Spinal cord (tissue), 10 donors: Measurements from ENCODE around the gene CACNA2D2. TPM values are rescaled to one million over a fixed set of nuclear protein-coding genes. Genes with fewer than 3 reads are reported as not detected.

Experiments used
- DNase-seq, 6 donors: peaks; one replicate each; pipeline versions ENCODE4 v3.0.0 to v3.0.0-alpha.2; 2013 to 2015; ENCODE audit warnings: low spot score in 6 of 6, low read depth in 4 of 6
- H3K27ac ChIP-seq: one replicate; pipeline ENCODE4 v1.5.1; 2013; ENCODE audit warnings: low read depth, low read length, control low read depth
- H3K27me3 ChIP-seq: one replicate; pipeline ENCODE4 v1.6.1; 2013; ENCODE audit warnings: low read length; ENCODE audit not compliant: control insufficient read depth, insufficient read depth
- H3K36me3 ChIP-seq: one replicate; pipeline ENCODE4 v1.6.1; 2013; ENCODE audit warnings: low read length; ENCODE audit not compliant: control insufficient read depth, insufficient read depth
- H3K4me1 ChIP-seq: one replicate; pipeline ENCODE4 v1.6.1; 2013; ENCODE audit warnings: low read length; ENCODE audit not compliant: control insufficient read depth, insufficient read depth
- H3K4me3 ChIP-seq: one replicate; pipeline ENCODE4 v1.5.1; 2013; ENCODE audit warnings: low read depth, low read length, control low read depth
- H3K9me3 ChIP-seq: one replicate; pipeline ENCODE4 v1.6.1; 2013; ENCODE audit warnings: low read length; ENCODE audit not compliant: control insufficient read depth, insufficient read depth
- WGBS: methylation state at CpG from one replicate; pipeline ENCODE4 v1.1.5; 2013; ENCODE audit warnings: missing lambda C conversion rate; ENCODE audit not compliant: insufficient coverage; 5-methylcytosine and 5-hydroxymethylcytosine counted together
- polyA plus RNA-seq, 2 donors: library from polyadenylated mRNA; unstranded; fragments of 120-200 nt; gene quantifications; one replicate each; pipeline ENCODE4 v1.2.1, GENCODE V29; 2013; ENCODE audit not compliant: insufficient read length in 2 of 2
- total RNA-seq, 2 donors: library from RNA; depleted of rRNA in 1 of 2; stranded (reverse); fragments of 120-200 nt in 1 of 2; fragments of >200 nt in 1 of 2; gene quantifications; one replicate each; pipeline versions ENCODE4 v1.2.3 to v1.2.4, GENCODE V29; 2013 to 2014
- donor health status: healthy.

Gene CACNA2D2
- total and polyA plus RNA-seq, 4 donors, result 11.6 to 59.2 (median 38.3) TPM

GRCh38 chr3:50371133-50371685, 132.2 kb downstream of the CACNA2D2 start:
- Histone ChIP-seq H3K27ac (no peak overlapping the region), H3K4me3 (no peak overlapping the region)
- 78% methylated on average over 3 of the region's 3 CpGs for WGBS

GRCh38 chr3:50370594-50370993, 132.8 kb downstream of the CACNA2D2 start:
- 53% methylated on average over 4 of the region's 14 CpGs for WGBS
- no peak overlapping the region for H3K27ac ChIP-seq

More at GRCh38 chr3:50371133-50371685, 132.2 kb downstream of the CACNA2D2 start:
- H3K9me3 ChIP-seq, result no peaks in the 10 kb centered on the region
- H3K4me1 ChIP-seq, result peaks cover 21% of the 10 kb centered on the region
- H3K36me3 ChIP-seq, result peaks cover 56% of the 10 kb centered on the region
- no peak for DNase-seq
- no peaks in the 10 kb centered on the region for H3K27me3 ChIP-seq

GRCh38 chr3:50369012-50369670, 134.3 kb downstream of the CACNA2D2 start:
- peaks cover 53% of the 10 kb centered on the region for H3K36me3 ChIP-seq
- DNase-seq, result no peak
- H3K27ac ChIP-seq, result no peak overlapping the region
- WGBS, result 77% methylated on average over 9 of the region's 9 CpGs
- peaks cover 37% of the 10 kb centered on the region for H3K4me1 ChIP-seq
- no peaks in the 10 kb centered on the region for H3K27me3 ChIP-seq
- H3K4me3 ChIP-seq, result no peak overlapping the region
- H3K9me3 ChIP-seq, result no peaks in the 10 kb centered on the region

More at GRCh38 chr3:50370594-50370993, 132.8 kb downstream of the CACNA2D2 start:
- Histone ChIP-seq H3K9me3 (no peaks in the 10 kb centered on the region), H3K27me3 (no peaks in the 10 kb centered on the region), H3K4me3 (no peak overlapping the region), H3K4me1 (peaks cover 25% of the 10 kb centered on the region), H3K36me3 (peaks cover 56% of the 10 kb centered on the region)
- DNase-seq, result peak in 2 of 6 donors; percentile 81 to 92

GRCh38 chr3:50365842-50366220, 137.6 kb downstream of the CACNA2D2 start:
- DNase-seq, result no peak
- H3K27me3 ChIP-seq, result no peaks in the 10 kb centered on the region
- H3K4me3 ChIP-seq, result no peak overlapping the region
- no peaks in the 10 kb centered on the region for H3K9me3 ChIP-seq
- 100% methylated on average over 2 of the region's 5 CpGs for WGBS
- H3K27ac ChIP-seq, result no peak overlapping the region
- peaks cover 21% of the 10 kb centered on the region for H3K4me1 ChIP-seq
- H3K36me3 ChIP-seq, result peaks cover 52% of the 10 kb centered on the region

GRCh38 chr3:50365080-50365841, 138.2 kb downstream of the CACNA2D2 start:
- H3K36me3 ChIP-seq, result peaks cover 52% of the 10 kb centered on the region
- H3K9me3 ChIP-seq, result no peaks in the 10 kb centered on the region
- peak in 3 of 6 donors; percentile 38 to 86 (median 80) for DNase-seq
- H3K27ac ChIP-seq, result no peak overlapping the region
- peaks cover 19% of the 10 kb centered on the region for H3K4me1 ChIP-seq
- no peaks in the 10 kb centered on the region for H3K27me3 ChIP-seq
- 7% methylated on average over 48 of the region's 53 CpGs for WGBS
- peak overlapping the region; percentile 58 for H3K4me3 ChIP-seq

- Histone ChIP-seq H3K36me3 (peaks cover 48% of the 10 kb centered on the region), H3K4me3 (peak overlapping the region; percentile 58), H3K27me3 (no peaks in the 10 kb centered on the region), H3K4me1 (peaks cover 24% of the 10 kb centered on the region), H3K27ac (peak overlapping the region; percentile 33), H3K9me3 (no peaks in the 10 kb centered on the region)
- WGBS, result 13% methylated on average over 45 of the region's 48 CpGs
- DNase-seq, result no peak
Observed at GRCh38 chr3:50364573-50365079, 138.8 kb downstream of the CACNA2D2 start.

- Histone ChIP-seq H3K4me1 (peaks cover 56% of the 10 kb centered on the region), H3K4me3 (peak overlapping the region; percentile 91), H3K27ac (no peak overlapping the region), H3K9me3 (no peaks in the 10 kb centered on the region), H3K27me3 (no peaks in the 10 kb centered on the region), H3K36me3 (peaks cover 53% of the 10 kb centered on the region)
- no peak for DNase-seq
- WGBS, result 13% methylated on average over 5 of the region's 8 CpGs
Observed at GRCh38 chr3:50359760-50360110, 143.7 kb downstream of the CACNA2D2 start.

GRCh38 chr3:50358911-50359759, 144.3 kb downstream of the CACNA2D2 start, which contains the start of gene TMEM115:
TMEM115 (minus strand) TSS chr3:50359521; CDS start chr3:50359063, 458 bp downstream.
- no peaks in the 10 kb centered on the region for H3K9me3 ChIP-seq
- peak within 1 kb of the TSS; percentile 78 for H3K27ac ChIP-seq
- peaks cover 50% of the 10 kb centered on the region for H3K4me1 ChIP-seq
- DNase-seq, result peak; percentile 92 to 100 (median 98)
- peaks cover 53% of the 10 kb centered on the region for H3K36me3 ChIP-seq
- H3K4me3 ChIP-seq, result peak within 1 kb of the TSS; percentile 91
- WGBS, result 1% methylated on average over 59 of the region's 64 CpGs
- H3K27me3 ChIP-seq, result no peaks in the 10 kb centered on the region

- peaks cover 48% of the 10 kb centered on the region for H3K4me1 ChIP-seq
- peak overlapping the region; percentile 78 for H3K27ac ChIP-seq
- DNase-seq, result no peak
- 63% methylated on average over 23 of the region's 24 CpGs for WGBS
- no peaks in the 10 kb centered on the region for H3K9me3 ChIP-seq
- peak overlapping the region; percentile 91 for H3K4me3 ChIP-seq
- H3K27me3 ChIP-seq, result no peaks in the 10 kb centered on the region
- H3K36me3 ChIP-seq, result peaks cover 53% of the 10 kb centered on the region
Observed at GRCh38 chr3:50358355-50358910, 145.0 kb downstream of the CACNA2D2 start.
